Stimulated activated CD4-positive, alpha-beta T cell treated with anti-CD3 and anti-CD28 coated beads, Interleukin-12 subunit alpha, Interleukin-12 subunit beta, amount 100 ng/mL, for 4 hours (primary cell): ENCODE data around the gene OR11A1.
"Not testable (repeated sequence)": the region's sequence is repeated elsewhere in the genome, so short reads cannot be mapped to it uniquely, and the experiment has no call there.

Source experiments
- DNase-seq: peaks from one replicate; pipeline ENCODE4 v3.0.0-alpha.2; 2020

The OR11A1 gene

GRCh38 chr6:29477923-29478450 lies 21.1 kb upstream of the OR11A1 start:
- no peak for DNase-seq

- no peak for DNase-seq
Measured at GRCh38 chr6:29474996-29475395, 18.1 kb upstream of the OR11A1 start.

DNA sequence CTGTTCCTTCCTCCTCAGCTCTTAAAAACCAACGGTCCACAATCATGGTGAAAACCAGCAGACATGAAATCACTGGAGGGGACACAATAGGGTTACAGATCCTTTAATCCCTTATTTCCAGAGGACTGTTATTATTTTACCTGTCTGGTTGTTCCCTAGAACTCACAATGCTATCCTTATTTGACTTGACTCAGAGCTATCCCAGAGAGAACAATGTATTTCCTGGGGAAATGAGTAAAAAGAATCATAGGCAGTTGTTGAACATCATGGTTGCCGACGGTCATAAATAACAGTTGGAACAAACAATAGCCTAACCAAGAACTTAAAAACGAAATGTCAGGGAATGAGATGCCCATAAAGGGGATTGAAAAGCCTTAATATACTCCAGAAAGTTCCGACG lies 9.4 kb upstream of the OR11A1 start:
- DNase-seq = no peak

DNA sequence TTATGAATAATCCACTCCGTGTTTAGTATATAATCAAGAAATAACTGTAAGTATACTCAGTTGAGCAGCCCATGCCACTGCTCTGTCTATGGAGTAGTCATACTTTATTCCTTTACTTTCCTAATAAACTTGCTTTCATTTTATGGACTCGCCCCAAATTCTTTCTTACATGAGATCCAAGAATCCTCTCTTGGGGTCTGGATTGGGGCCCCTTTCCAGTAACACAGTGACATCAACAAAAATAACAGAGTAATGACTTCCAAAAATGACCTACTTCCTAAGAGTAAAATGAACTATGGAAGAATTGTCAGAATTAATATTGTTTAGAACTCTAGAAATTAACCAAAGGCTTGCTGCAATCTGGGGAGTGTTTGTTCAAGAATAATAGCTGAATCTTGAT lies 8.9 kb upstream of the OR11A1 start:
- no peak for DNase-seq

GRCh38 chr6:29465279-29465678 lies 8.4 kb upstream of the OR11A1 start:
- DNase-seq = no peak

- no peak for DNase-seq
Measured at GRCh38 chr6:29462022-29462421, 5.2 kb upstream of the OR11A1 start.

GRCh38 chr6:29461021-29461814 lies 4.3 kb upstream of the OR11A1 start:
- DNase-seq = no peak

DNA sequence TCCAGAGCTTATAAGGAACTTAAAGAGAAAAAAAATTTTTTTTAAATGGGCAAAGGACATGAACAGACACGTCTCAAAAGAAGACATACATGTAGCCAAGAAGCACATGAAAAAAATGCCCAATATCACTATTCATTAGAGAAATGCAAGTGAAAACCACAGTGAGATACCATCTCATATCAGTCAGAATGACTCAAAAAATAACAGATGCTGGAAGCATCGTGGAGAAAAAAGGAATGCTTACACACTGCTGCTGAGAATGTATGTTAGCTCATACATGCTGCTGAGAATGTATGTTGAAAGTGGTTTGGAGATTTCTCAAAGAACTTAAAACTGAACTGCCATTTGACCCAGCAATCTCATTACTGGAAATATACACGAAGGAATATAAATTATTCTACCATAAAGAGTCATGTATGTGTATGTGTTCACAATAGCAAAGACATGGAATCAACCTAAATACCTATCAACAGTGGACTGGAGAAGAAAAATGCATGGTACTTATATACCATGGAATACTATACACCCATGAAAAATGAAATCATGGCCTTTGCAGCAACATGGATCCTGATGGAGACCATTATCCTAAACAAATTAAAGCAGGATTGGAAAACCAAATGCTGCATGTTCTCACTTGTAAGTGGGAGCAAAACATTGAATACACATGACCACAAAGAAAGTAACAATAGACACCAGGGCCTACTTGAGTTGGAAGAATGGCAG lies 5.2 kb downstream of the OR11A1 start:
- no peak for DNase-seq

- no peak for DNase-seq
Measured at GRCh38 chr6:29447670-29448069, 9.2 kb downstream of the OR11A1 start.

GRCh38 chr6:29444031-29444430 lies 12.8 kb downstream of the OR11A1 start:
- DNase-seq = not testable (repeated sequence)

- DNase-seq = no peak
Measured at GRCh38 chr6:29442719-29443118, 14.2 kb downstream of the OR11A1 start.

DNA sequence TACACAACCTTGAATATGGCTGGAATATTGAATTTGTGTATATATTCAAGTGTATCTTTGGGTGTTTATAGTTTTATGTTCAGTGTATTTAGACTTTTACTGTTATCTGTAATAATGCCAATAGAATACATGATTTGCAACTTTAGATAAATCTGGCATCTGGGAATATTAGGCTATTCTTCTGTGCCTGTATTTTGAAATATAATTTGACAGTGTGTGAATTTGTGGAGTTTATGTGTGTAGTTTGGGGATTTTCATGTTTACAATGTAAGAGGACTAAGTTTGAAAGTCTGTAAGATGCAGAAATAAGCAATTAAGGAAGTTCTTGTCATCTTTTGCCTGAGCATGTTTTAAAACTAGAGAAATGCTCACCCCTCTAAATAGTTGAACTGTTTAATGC lies 17.9 kb downstream of the OR11A1 start, which contains the start of gene OR10C1:
OR10C1 (plus strand) TSS at position 301 of the 400 bp plus-strand sequence. CDS start 710 bp downstream, outside the sequence.
- DNase-seq = no peak

DNA sequence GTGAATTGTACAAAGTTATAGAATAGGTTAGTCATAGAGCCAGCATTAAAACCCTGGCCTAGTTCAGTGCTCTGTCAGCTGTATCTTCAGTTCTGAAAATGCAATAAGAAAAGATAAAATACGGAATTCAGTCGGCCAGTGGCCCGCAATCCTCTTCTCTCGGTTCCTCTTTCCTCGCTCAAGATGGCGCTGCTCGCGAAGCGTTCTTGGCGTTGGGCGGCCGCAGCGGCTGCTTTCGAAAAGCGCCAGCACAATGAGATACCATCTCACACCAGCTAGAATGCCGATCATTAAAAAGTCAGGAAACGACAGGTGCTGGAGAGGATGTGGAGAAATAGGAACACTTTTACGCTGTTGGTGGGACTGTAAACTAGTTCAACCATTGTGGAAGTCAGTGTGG lies 20.1 kb downstream of the OR11A1 start:
- DNase-seq = not testable (repeated sequence)

GRCh38 chr6:29426654-29427053 lies 30.2 kb downstream of the OR11A1 start:
- DNase-seq = no peak

GRCh38 chr6:29425075-29425474 lies 31.8 kb downstream of the OR11A1 start:
- no peak for DNase-seq

- DNase-seq = no peak
Measured at GRCh38 chr6:29424575-29424974, 32.3 kb downstream of the OR11A1 start.

- no peak for DNase-seq
Measured at GRCh38 chr6:29424168-29424567, 32.7 kb downstream of the OR11A1 start.

DNA sequence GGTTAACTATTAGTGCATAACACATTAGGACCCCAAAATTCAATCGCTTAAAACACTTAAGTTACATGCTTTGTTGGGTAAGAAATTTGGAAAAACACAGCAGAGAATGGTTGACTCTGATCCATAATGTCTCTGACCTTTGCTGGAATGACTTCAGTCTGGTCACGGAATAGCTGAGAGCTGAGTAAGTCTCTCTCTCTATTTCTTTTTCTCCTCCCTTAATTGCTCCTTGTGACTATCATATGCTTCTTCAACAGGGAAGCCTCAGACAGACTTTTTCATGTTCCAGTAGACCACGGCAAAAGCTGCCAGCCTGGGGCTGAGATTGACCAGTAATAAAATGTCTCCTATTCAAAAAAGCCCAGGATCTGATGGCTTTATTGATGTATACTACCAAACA lies 37.4 kb downstream of the OR11A1 start:
- no peak for DNase-seq

GRCh38 chr6:29414588-29414987 lies 42.3 kb downstream of the OR11A1 start, which contains the start of gene OR12D1:
Gene OR12D1, plus strand, starts transcription at chr6:29414928.
- no peak for DNase-seq

DNA sequence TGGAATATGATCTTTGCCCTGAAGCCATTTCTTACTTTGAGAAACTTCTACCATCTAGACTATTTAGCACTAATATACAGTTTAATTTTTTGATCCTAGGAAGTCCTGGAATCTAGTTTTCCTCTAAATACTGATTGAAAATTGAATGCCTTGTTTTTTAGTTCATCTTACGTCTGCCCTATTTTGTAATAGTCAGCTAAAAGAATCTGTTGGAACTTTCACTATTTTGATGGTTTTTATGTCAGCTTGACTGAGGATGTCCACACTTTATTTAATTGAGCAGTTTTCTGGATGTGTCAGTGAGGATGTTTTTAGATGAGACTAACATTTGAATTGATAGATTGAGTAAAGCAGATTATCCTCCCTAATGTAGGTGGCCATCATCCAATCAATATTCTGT lies 53.1 kb downstream of the OR11A1 start:
- no peak for DNase-seq

DNA sequence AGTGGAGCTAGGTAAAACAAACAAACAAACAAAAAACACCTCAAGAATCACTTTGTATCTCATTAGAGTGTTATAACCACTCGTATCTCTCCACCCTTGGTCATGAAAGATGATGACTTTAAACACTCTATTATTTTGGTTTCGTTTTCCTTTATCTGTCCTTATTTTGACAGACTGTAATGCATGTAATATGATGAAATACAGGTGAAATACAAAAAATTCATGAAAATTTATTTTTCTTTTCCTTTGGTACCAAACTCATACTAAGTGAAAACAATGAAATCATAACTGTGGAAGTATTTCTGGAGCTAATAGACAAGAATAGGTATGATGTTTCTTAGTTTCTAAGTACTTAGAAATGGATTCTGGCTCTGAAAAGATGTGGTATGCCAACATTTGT lies 57.3 kb downstream of the OR11A1 start:
- no peak for DNase-seq

GRCh38 chr6:29395331-29395730 lies 61.5 kb downstream of the OR11A1 start, which contains the start of gene OR12D2:
Gene OR12D2, plus strand, starts transcription at chr6:29395631. Its CDS starts 1,069 bp downstream, at chr6:29396700.
- DNase-seq = no peak

GRCh38 chr6:29388533-29388932 lies 68.3 kb downstream of the OR11A1 start:
- no peak for DNase-seq

DNA sequence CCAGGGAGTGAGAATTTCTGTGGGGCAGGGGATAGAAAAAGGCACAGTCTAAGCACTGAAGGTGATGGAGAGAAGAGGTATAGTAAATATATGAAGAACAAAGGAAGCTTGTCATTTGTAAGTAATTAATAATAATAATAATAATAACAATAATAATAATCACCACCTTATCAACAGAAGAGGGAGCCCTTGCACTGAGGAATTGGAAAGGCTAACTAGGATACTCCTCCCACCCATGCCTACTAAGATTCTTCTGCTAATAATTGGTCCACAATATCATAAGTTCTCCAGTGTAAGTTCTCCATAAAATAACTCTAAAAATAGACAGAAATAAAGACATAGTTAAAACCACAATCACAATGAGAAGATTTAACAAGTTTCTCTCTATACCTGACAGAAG lies 80.9 kb downstream of the OR11A1 start:
- no peak for DNase-seq
